GM19193 (cell line): Measurements from ENCODE around the gene PDE8B.

ENCODE experiments used
- POLR2A ChIP-seq: IDR thresholded peaks from 4 replicates; pipeline ENCODE4 v1.6.1; 2011; ENCODE audit not compliant: insufficient read depth, insufficient read length; ENCODE audit errors: extremely low read depth

Gene PDE8B

DNA sequence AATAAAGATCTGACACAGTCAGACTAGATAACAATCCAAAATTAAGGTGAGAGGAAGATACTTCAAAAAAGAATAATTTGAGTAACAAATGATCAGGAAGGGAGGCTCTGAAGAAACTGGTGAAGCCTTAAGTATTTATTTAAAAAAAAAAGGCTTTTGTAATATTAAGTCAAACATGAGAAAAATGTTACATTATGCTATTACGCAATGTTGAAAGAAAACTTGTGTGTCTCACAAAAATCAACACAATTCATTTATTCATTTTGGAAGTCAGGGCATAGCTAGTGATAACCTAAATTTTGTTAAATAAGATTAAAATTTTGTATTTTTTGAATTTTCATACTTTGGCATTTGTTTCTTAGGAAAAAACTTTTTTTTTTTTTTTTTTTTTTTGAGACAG lies 253.4 kb downstream of the PDE8B start:
- no peak for TF ChIP-seq POLR2A
